SH-SY5Y (cell line): ENCODE data around the gene IL4.

Experiments
- GATA2 ChIP-seq: IDR thresholded peaks from 2 replicates; pipeline ENCODE4 v1.6.1; 2011; ENCODE audit warnings: mild to moderate bottlenecking, low read depth, low read length
- GATA3 ChIP-seq: IDR thresholded peaks from 2 replicates; pipeline ENCODE4 v1.6.1; 2011; ENCODE audit warnings: low read depth, mild to moderate bottlenecking, low read length, moderate library complexity

Gene IL4

GRCh38 chr5:132675936-132676689 is 2.3 kb downstream of the IL4 start:
- TF ChIP-seq GATA2: no peak

GRCh38 chr5:132677191-132677590 is 3.4 kb downstream of the IL4 start:
- TF ChIP-seq GATA3 (no peak), GATA2 (no peak)

- TF ChIP-seq GATA3: no peak
- no peak for TF ChIP-seq GATA2
Observed at GRCh38 chr5:132677682-132678400, 4.1 kb downstream of the IL4 start.

DNA sequence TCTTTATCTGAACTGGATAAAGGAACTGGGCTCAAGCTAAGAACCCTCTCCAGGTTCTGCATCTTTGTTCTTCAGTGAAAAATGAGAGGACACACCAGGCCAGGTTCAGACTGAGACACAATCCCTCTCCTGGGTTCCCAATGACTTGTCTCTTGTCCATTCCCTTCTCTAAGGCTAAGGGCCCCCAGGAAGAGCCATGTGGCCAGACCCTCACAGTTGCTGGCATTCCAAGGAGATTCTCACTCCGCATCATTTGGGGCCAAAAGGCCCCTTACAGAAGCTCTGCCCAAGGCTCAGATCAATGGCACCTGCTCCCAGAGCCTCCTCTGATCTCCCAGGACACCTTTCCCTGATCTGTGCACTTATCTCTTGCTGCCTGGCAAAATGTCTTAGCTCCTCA is 4.9 kb downstream of the IL4 start:
- TF ChIP-seq GATA2 (no peak), GATA3 (no peak)

DNA sequence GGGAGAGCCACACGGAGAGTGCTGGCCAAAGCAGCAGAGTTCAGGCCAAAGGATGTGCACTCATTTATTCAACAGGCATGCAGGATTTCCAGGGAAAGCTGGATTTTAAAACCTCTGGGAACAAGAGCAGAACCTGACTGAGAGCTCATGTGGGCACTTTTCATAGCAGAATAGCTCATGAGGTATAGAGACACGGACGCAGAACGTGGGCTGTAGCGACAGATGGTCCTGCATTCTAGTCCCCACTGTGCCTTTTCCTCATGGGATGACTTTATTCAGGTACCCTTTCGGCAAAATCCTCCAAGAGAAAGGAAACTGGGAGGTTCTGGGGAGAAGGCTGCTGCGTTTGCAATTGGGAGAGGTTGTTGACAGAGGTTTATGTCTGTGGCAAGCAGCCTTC is 5.4 kb downstream of the IL4 start:
- TF ChIP-seq GATA3: no peak
- TF ChIP-seq GATA2: no peak

DNA sequence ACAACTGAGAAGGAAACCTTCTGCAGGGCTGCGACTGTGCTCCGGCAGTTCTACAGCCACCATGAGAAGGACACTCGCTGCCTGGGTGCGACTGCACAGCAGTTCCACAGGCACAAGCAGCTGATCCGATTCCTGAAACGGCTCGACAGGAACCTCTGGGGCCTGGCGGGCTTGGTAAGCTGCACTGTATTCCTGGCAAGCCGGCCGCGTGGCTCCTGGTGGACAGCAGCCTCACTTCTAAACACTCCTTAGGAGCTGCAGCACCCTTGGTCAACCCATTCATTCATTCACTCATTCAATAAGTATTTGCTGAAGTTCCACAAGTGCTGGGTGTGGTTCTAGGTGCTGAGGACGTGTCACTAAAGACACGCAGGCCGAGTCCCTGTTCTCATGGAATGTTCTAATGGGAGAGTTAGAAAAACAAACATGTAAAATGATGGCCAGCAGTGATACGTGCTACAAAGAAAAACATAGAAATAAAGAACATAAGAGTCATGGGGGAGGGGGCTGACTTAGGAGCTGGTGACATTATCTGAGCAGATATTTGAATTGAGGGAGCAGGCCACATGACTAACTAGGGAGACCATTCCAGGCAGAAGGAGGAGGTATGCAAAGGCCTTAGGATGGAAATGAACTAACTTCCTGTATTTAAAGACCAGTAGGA is 6.1 kb downstream of the IL4 start:
- no peak for TF ChIP-seq GATA3
- TF ChIP-seq GATA2: no peak

GRCh38 chr5:132680780-132681475 is 7.1 kb downstream of the IL4 start:
- no peak for TF ChIP-seq GATA2
- no peak for TF ChIP-seq GATA3

- no peak for TF ChIP-seq GATA3
- TF ChIP-seq GATA2: no peak
Observed at GRCh38 chr5:132681476-132681831, 7.7 kb downstream of the IL4 start.

GRCh38 chr5:132681983-132682382 is 8.2 kb downstream of the IL4 start:
- TF ChIP-seq GATA3 (no peak), GATA2 (no peak)

DNA sequence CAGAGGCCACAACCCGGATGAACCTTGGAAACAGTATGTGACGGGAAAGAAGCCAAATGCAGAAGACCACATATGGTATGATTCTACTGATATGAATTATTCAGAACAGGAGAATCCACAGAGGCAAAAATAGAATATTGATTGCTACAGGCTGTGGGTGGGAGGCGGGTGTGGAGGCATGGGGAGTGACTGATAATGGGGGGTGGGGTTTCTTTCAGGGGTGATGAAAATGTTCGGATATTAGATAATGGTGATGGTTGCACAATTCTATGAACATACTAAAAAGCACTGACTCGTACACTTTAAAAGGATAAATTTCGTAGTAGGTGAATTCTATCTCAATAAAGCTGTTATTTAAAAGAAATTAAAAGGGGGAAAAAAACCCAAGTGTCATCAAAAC is 10.7 kb downstream of the IL4 start:
- TF ChIP-seq GATA2: no peak
- no peak for TF ChIP-seq GATA3

DNA sequence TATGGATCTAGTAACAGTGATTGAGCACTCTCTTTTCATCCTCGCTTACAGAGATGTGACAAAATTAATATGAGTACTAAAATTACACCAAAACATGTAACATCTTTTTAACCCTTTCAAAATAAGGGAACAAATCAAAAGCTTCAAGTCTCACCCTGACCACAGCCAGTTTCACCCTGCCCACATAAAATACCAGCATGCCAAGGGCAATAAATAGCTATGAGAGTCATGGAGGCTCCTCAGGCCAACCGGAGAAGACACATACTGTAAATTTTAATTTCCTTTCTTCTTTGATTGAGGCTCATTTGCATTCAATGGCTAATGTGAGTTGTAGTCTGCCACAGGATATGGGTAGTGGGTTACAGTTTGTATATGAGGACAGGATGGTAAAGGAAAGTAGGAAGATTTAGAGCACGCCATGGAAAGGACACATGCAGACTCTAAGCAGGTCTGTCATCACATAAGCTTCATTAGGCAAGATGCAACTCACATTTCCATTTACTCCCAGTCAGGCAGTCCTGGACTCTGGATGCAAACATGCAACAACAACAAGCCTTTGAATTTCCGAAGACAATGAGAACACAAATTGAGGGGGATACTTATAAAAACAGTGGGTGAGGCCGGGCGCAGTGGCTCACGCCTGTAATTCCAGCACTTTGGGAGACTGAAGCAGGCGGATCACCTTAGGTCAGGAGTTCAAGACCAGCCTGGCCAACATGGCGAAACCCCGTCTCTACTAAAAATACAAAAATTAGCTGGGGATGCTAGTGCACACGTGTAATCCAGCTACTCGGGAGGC is 11.3 kb downstream of the IL4 start:
- TF ChIP-seq GATA3: no peak
- no peak for TF ChIP-seq GATA2

DNA sequence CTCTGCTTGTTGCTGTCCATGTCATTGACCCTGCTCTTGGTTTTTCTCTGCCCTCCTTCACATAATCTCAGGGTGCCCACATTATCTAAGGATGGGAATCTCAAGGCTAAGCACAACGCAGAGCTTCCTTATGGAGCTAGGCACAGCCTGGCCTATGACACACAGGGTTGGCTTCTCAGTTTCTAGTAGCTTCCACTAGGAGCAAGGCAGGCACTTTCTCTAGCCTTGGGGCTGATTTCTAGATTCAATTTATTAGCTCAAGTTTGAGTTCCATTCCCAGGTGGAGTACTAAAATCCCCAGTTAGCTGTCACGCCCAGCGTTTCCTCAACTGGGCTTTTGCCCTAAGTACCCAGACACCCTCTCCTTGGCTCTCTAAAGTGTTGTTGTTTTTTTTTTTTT is 12.4 kb downstream of the IL4 start:
- no peak for TF ChIP-seq GATA2
- no peak for TF ChIP-seq GATA3

GRCh38 chr5:132687995-132688394 is 14.2 kb downstream of the IL4 start:
- TF ChIP-seq GATA3 (no peak), GATA2 (no peak)
